Mesothelial cell of epicardium (in vitro differentiated cells): Measurements from ENCODE around the gene PPP6R2. TPM values are rescaled to one million over a fixed set of nuclear protein-coding genes. Genes with fewer than 3 reads are reported as not detected.
A peak's percentile ranks its signal among the peaks of the same experiment; 100 is the strongest.

Source experiments
- DNase-seq, 2 experiments: peaks; one replicate each; pipeline ENCODE4 v3.0.0; 2021; ENCODE audit warnings: low spot score in 2 of 2; ENCODE audit not compliant: unreplicated experiment in 2 of 2
- H3K27ac Mint-ChIP-seq: 2 replicates; pipeline ENCODE4 v1.8.0; 2021; ENCODE audit warnings: mixed read lengths
- H3K27me3 Mint-ChIP-seq: 2 replicates; pipeline ENCODE4 v1.8.0; 2021; ENCODE audit warnings: low read depth, mixed read lengths
- H3K36me3 Mint-ChIP-seq: 2 replicates; pipeline ENCODE4 v1.8.0; 2021; ENCODE audit warnings: mixed read lengths
- H3K4me1 Mint-ChIP-seq: 2 replicates; pipeline ENCODE4 v1.8.0; 2021; ENCODE audit warnings: mixed read lengths
- H3K4me3 Mint-ChIP-seq: 2 replicates; pipeline ENCODE4 v1.8.0; 2021; ENCODE audit warnings: mild to moderate bottlenecking, moderate library complexity, mixed read lengths
- H3K9me3 Mint-ChIP-seq: 2 replicates; pipeline ENCODE4 v1.8.0; 2021; ENCODE audit warnings: mixed read lengths
- CTCF ChIP-seq: fragments of 200-600 bp; sonication (generic); IDR thresholded peaks from one replicate; pipeline ENCODE4 v1.5.0; 2021; ENCODE audit warnings: antibody characterized with exemption; ENCODE audit not compliant: unreplicated experiment
- total RNA-seq: library from RNA; stranded (reverse); gene quantifications from 3 replicates; pipeline ENCODE4 v1.2.1, GENCODE V29; 2021

Gene PPP6R2
- total RNA-seq, 1 donor from 2014 or later: 83.7 TPM

GRCh38 chr22:50307890-50308596 lies 35.1 kb upstream of the PPP6R2 start:
- no peaks in the 10 kb centered on the region for H3K27me3 Mint-ChIP-seq
- H3K36me3 Mint-ChIP-seq: no peaks in the 10 kb centered on the region
- TF ChIP-seq CTCF: no peak
- peak overlapping the region; percentile 47 for H3K4me3 Mint-ChIP-seq
- peak overlapping the region; percentile 96 for H3K27ac Mint-ChIP-seq
- no peak for DNase-seq
- H3K9me3 Mint-ChIP-seq: no peaks in the 10 kb centered on the region
- H3K4me1 Mint-ChIP-seq: peaks cover 39% of the 10 kb centered on the region

- Mint-ChIP-seq H3K4me3 (peak overlapping the region; percentile 61), H3K27me3 (no peaks in the 10 kb centered on the region), H3K27ac (peak overlapping the region; percentile 96), H3K9me3 (no peaks in the 10 kb centered on the region), H3K4me1 (peaks cover 34% of the 10 kb centered on the region), H3K36me3 (no peaks in the 10 kb centered on the region)
- no peak for TF ChIP-seq CTCF
- no peak for DNase-seq
Observed at GRCh38 chr22:50308597-50308935, 34.6 kb upstream of the PPP6R2 start.

- Mint-ChIP-seq H3K4me3 (peak overlapping the region; percentile 61), H3K4me1 (peaks cover 29% of the 10 kb centered on the region), H3K9me3 (no peaks in the 10 kb centered on the region), H3K27ac (peak overlapping the region; percentile 96), H3K27me3 (no peaks in the 10 kb centered on the region), H3K36me3 (no peaks in the 10 kb centered on the region)
- DNase-seq: no peak
- TF ChIP-seq CTCF: no peak
Observed at GRCh38 chr22:50308986-50309600, 34.0 kb upstream of the PPP6R2 start.

GRCh38 chr22:50309601-50309991 lies 33.5 kb upstream of the PPP6R2 start:
- H3K36me3 Mint-ChIP-seq: no peaks in the 10 kb centered on the region

GRCh38 chr22:50310031-50310722 lies 33.0 kb upstream of the PPP6R2 start:
- DNase-seq: no peak
- Mint-ChIP-seq H3K4me3 (no peak overlapping the region), H3K4me1 (peaks cover 24% of the 10 kb centered on the region), H3K9me3 (no peaks in the 10 kb centered on the region), H3K36me3 (no peaks in the 10 kb centered on the region), H3K27ac (no peak overlapping the region), H3K27me3 (no peaks in the 10 kb centered on the region)
- TF ChIP-seq CTCF: no peak

More at GRCh38 chr22:50309601-50309991, 33.5 kb upstream of the PPP6R2 start:
- DNase-seq: no peak
- H3K9me3 Mint-ChIP-seq: no peaks in the 10 kb centered on the region
- H3K4me3 Mint-ChIP-seq: no peak overlapping the region
- no peaks in the 10 kb centered on the region for H3K27me3 Mint-ChIP-seq
- TF ChIP-seq CTCF: no peak
- peaks cover 29% of the 10 kb centered on the region for H3K4me1 Mint-ChIP-seq
- H3K27ac Mint-ChIP-seq: peak overlapping the region; percentile 50
